Parathyroid adenoma (tissue), 2 donors: ENCODE data around the gene RAPSN.

ENCODE experiments used
- H2AFZ ChIP-seq: fragments of 300-600 bp; sonication (generic); one replicate; pipeline ENCODE4 v1.7.0; 2017; ENCODE audit warnings: antibody characterized with exemption, mild to moderate bottlenecking
- H3K27ac ChIP-seq: fragments of 300-600 bp; sonication (generic); one replicate; pipeline ENCODE4 v1.7.0; 2017
- H3K27me3 ChIP-seq: fragments of 300-600 bp; sonication (generic); one replicate; pipeline ENCODE4 v1.7.0; 2017; ENCODE audit warnings: low read length; ENCODE audit not compliant: control insufficient read depth, insufficient read depth
- H3K36me3 ChIP-seq: fragments of 300-600 bp; sonication (generic); one replicate; pipeline ENCODE4 v1.7.0; 2017; ENCODE audit warnings: low read length; ENCODE audit not compliant: control insufficient read depth, insufficient read depth
- H3K4me1 ChIP-seq: fragments of 300-600 bp; sonication (generic); one replicate; pipeline ENCODE4 v1.7.0; 2017; ENCODE audit warnings: control low read depth
- H3K4me2 ChIP-seq: fragments of 300-600 bp; sonication (generic); one replicate; pipeline ENCODE4 v1.7.0; 2017; ENCODE audit warnings: low read length
- H3K4me3 ChIP-seq: fragments of 300-600 bp; sonication (generic); one replicate; pipeline ENCODE4 v1.7.0; 2017; ENCODE audit warnings: low read depth, low read length
- H3K79me2 ChIP-seq: fragments of 300-600 bp; sonication (generic); one replicate; pipeline ENCODE4 v1.7.0; 2017; ENCODE audit warnings: control low read depth
- H3K9ac ChIP-seq: fragments of 300-600 bp; sonication (generic); one replicate; pipeline ENCODE4 v1.7.0; 2017; ENCODE audit warnings: mild to moderate bottlenecking
- H3K9me3 ChIP-seq: fragments of 300-600 bp; sonication (generic); one replicate; pipeline ENCODE4 v1.7.0; 2017; ENCODE audit warnings: low read length; ENCODE audit not compliant: control insufficient read depth
- TF ChIP-seq, protein P1 (sequence below): fragments of 300-600 bp; sonication (generic); IDR thresholded peaks from one replicate; pipeline ENCODE4 v1.7.0; 2017; ENCODE audit warnings: antibody characterized with exemption, mild to moderate bottlenecking
- donor health status: primary hyperparathyroidism.

The RAPSN gene

DNA sequence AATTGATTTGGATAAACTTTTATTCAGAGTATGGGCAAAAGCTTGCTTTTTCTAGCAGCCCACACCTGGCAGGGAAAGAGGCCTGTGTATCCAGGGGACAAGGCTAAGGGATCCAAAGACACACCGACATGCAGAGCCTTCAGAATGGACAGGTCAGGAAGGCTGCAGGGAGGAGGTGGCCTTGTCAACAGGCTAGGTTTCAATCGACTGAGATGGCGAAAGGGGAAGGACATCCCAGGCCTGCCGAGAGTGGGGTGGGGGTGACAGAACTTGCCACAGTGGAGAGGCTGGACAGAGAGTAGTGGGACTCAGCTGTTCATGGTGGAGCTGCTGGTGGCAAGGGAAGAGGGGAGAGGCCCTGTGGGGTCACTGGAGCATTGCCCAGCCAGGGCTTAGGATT lies 45.8 kb downstream of the RAPSN start:
- no peak overlapping the region for H2AFZ ChIP-seq
- H3K4me1 ChIP-seq = peaks cover 20% of the 10 kb centered on the region
- H3K4me3 ChIP-seq = no peak overlapping the region
- no peaks in the 10 kb centered on the region for H3K79me2 ChIP-seq
- TF ChIP-seq, protein P1, sequence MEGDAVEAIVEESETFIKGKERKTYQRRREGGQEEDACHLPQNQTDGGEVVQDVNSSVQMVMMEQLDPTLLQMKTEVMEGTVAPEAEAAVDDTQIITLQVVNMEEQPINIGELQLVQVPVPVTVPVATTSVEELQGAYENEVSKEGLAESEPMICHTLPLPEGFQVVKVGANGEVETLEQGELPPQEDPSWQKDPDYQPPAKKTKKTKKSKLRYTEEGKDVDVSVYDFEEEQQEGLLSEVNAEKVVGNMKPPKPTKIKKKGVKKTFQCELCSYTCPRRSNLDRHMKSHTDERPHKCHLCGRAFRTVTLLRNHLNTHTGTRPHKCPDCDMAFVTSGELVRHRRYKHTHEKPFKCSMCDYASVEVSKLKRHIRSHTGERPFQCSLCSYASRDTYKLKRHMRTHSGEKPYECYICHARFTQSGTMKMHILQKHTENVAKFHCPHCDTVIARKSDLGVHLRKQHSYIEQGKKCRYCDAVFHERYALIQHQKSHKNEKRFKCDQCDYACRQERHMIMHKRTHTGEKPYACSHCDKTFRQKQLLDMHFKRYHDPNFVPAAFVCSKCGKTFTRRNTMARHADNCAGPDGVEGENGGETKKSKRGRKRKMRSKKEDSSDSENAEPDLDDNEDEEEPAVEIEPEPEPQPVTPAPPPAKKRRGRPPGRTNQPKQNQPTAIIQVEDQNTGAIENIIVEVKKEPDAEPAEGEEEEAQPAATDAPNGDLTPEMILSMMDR = no peak
- H3K9ac ChIP-seq = no peak overlapping the region
- no peak overlapping the region for H3K4me2 ChIP-seq
- no peaks in the 10 kb centered on the region for H3K9me3 ChIP-seq
- no peaks in the 10 kb centered on the region for H3K36me3 ChIP-seq
- H3K27me3 ChIP-seq = no peaks in the 10 kb centered on the region
- H3K27ac ChIP-seq = no peak overlapping the region

DNA sequence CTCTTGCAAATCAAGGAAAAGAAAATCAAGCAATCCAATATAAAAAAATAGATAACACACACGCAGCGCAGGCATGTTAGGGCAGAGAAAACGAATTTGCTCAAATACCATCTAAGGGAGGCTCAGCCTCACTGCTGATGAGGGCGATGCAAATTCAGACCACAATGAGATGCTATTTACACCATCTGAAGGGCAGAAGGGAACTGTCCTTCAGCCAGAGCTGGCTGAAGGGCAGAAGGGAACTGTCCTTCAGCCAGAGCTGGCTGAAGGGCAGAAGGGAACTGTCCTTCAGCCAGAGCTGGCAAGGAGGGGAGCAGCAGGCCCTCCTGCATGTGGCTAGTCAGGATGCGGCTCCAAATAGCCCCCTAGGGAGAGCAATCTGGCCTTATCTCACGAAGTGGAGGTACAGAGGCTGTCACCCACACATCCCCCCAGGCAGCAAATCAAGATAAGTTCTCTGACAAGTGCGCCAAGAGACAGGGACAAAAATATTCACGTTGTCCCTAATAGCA lies 48.1 kb downstream of the RAPSN start:
- Histone ChIP-seq H3K79me2 (no peaks in the 10 kb centered on the region), H3K4me1 (peaks cover 11% of the 10 kb centered on the region), H3K4me3 (no peak overlapping the region), H3K27ac (peak overlapping the region; percentile 84), H3K9ac (no peak overlapping the region), H3K4me2 (peak overlapping the region; percentile 67), H2AFZ (peak overlapping the region; percentile 81), H3K9me3 (no peaks in the 10 kb centered on the region), H3K36me3 (no peaks in the 10 kb centered on the region), H3K27me3 (no peaks in the 10 kb centered on the region)
- TF ChIP-seq, protein P1 = no peak

DNA sequence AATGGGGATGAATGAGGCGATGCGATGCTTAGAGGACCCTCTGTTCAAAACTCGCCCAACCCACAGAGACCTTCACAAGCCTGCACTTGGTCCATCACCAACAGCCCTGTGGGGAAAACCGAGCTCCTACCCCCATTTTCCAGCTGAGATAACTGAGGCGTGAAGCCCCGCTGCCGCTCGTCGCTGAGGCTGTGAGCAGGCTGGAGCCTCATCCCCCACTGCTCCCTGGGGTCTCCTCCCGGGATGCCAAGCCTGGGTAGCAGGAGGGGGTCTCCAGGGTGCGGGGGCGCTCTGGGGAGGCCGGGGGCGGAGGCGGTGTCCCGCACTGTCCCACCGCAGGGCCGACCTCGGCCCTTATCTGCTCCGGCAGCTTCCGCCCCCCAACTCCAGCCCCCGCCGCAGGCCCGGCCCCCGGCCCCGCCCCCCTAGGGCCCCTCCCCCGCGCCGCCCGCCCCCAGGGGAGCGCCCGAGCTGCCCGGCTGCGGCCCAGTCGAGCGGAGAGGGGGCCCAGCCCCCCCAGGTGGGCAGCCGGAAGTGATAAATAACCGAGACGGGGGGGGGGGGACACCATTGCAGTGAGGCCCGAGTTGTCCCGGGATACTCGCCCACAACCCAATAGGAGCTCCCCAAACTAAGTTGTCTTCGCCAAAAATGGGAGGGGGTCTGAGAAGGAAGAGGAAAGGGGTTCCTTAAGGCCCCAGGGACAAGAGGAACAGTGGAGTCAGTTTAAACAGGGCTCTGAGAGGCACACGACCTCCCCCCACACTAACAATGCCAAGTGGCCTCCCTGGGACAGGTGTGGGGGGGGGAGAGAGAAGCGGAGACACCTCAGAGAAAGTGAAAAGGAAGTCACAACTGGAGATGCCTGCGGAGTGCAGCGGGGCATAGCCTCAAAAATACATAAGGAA lies 48.8 kb downstream of the RAPSN start:
- Histone ChIP-seq H3K4me3 (peak overlapping the region; percentile 22), H3K36me3 (no peaks in the 10 kb centered on the region), H3K4me2 (peak overlapping the region; percentile 67), H2AFZ (peak overlapping the region; percentile 81), H3K4me1 (peaks cover 11% of the 10 kb centered on the region), H3K9me3 (no peaks in the 10 kb centered on the region), H3K27me3 (no peaks in the 10 kb centered on the region), H3K27ac (peak overlapping the region; percentile 84), H3K79me2 (no peaks in the 10 kb centered on the region), H3K9ac (no peak overlapping the region)
- TF ChIP-seq, protein P1 = no peak

DNA sequence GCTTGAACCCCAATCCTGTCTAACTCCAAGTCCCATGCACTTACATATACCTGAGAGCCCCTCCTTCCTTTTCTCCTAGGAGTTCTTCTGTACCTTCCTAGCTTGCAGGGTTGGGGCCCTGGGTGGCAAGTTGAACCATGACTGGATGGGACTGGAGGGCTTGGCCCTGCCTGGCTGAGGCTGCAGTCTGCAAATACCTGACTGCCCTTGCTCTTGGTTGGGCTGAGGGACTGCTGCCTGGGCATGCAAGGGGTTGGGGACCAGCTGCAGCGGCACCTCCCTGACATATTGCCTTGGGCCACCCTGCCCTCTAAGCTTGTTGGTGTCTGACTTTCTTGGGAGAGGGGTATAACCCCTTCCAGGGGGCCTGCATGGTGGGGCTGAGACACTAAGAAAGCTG lies 50.4 kb downstream of the RAPSN start:
- H3K27me3 ChIP-seq = no peaks in the 10 kb centered on the region
- no peak overlapping the region for H3K4me2 ChIP-seq
- no peak overlapping the region for H3K27ac ChIP-seq
- H3K4me1 ChIP-seq = peaks cover 11% of the 10 kb centered on the region
- H3K9ac ChIP-seq = no peak overlapping the region
- no peaks in the 10 kb centered on the region for H3K36me3 ChIP-seq
- H3K4me3 ChIP-seq = no peak overlapping the region
- no peak overlapping the region for H2AFZ ChIP-seq
- TF ChIP-seq, protein P1 = no peak
- no peaks in the 10 kb centered on the region for H3K79me2 ChIP-seq
- no peaks in the 10 kb centered on the region for H3K9me3 ChIP-seq
